Neural progenitor cell (in vitro differentiated cells): Measurements from ENCODE around the gene CD244.

Source experiments
- CTCF ChIP-seq: fragments of 200-600 bp; sonication (generic); IDR thresholded peaks from 2 replicates; pipeline ENCODE4 v1.5.1; 2017; ENCODE audit warnings: antibody characterized with exemption, mild to moderate bottlenecking
- EZH2 ChIP-seq: fragments of 200-600 bp; sonication (generic); IDR thresholded peaks from 2 replicates; pipeline ENCODE4 v1.6.1; 2017; ENCODE audit warnings: antibody characterized with exemption, mild to moderate bottlenecking, moderate library complexity
- EZH2phosphoT487 ChIP-seq: fragments of 200-600 bp; sonication (generic); IDR thresholded peaks from 2 replicates; pipeline ENCODE4 v1.6.1; 2017; ENCODE audit warnings: antibody characterized with exemption

- TF ChIP-seq EZH2 (no peak), CTCF (no peak), EZH2phosphoT487 (no peak)
Observed at GRCh38 chr1:160829766-160830165, 32.9 kb downstream of the CD244 start.
